NCI-H1436 treated with DMSO at 0.1 percent for 48 hours (cell line): ENCODE results near the gene PIGQ.

Source experiments
- DNase-seq: peaks from one replicate; lab custom pipeline; 2025; lab: John Stamatoyannopoulos, UW

Gene PIGQ

DNA sequence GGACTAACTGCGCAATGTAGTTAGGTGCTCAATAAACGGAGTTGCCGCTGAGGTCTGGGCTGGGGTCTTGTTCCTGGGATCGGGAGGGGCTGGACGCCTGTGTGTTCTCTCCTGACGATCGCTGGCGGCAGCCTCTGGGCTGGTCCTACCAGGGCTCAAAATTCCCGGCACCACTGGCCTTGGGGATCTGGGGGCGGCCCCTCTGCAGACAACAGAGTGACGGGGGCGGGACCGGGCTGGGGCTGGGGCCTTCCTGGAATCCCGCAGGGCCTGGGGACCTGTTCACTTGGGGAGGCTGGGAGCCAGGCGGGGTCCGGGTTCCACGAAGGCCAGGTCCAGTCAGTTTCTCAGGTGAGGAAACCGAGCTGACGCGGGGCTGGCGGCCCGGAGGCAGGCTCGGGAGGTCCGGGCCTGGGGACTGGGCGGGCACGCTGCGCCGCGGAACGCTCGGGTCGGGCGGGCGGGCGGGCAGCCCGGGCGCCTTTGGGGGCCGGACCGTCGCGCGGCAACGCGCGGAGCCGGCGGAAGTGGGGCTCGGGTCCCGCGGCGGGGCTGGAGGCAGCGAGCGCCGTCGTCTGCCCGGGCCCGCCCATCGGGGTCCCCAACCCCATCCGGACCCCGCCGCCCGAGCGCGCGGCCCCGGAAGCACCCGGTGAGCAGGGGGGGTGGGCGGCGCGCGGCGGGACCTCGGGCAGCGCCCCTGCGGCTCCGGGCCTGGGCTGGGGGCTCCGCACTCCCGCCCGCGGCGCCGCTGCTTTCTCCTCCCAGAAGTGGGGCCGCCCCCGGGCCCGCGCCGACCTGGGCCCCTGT, at the start of gene PIGQ:
TSS of gene PIGQ (plus strand) at position 524 of the 810 bp plus-strand sequence. CDS start 4,107 bp downstream, outside the sequence.
- no peak for DNase-seq

DNA sequence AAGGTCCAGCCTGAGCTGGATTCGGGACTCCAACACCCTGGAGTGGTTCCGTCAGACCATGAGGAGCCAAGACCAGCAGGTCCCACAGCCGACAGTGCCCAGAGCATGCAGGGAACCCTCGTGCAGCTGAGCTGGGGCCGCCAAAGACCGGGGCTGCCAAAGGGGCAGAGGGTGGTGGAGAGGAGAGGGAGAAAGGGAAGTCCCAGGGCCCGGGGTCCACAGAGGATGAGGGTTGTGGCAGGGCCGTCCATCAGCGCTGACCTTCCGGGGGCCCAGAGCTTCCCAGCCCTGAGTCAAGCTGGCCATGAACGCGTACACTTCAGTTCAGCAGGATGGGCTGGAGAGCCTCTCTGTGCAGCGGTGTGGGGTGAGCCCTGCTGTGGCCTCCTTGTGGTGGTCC, 48.9 kb upstream of the PIGQ start:
- DNase-seq: no peak

DNA sequence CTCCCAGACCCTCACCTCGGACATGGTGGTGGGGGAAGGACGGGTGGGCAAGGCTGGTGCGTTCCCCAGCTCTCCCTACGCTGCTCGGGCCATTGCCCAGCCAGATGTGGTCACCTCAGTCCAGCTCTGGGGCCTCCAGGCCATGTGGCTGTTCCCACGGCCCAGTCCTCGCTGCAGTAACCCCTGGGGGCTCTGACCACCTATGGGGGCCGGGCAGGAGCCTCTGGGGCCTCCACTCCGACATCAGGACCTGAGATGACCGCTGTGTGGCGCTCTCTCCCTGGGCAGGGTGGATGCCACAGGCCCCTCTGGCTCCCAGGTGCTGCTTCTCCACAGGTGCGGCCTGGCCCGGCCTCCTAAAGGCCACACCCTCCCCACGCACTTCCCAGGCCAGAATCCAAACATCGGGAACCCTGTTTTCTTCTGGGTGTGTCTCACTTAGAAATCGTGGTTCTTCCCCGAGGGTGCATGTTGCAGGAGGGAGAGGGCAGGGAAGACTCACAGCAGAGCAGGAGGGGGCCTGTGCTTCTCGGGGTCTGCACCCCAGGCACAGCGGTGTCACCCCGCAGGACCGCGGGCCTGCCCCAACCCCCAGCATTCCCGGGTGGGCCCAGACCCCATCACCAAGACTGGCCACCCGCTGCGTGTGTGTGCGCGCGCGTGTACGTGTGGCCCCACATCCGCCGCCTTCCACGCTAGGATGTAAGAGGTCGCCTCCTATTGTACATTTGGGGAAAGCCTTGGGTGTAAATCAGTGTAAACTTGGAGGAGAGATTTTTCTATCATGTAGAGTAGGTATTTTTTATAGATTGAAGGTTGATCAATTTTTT, 48.2 kb upstream of the PIGQ start:
- no peak for DNase-seq

DNA sequence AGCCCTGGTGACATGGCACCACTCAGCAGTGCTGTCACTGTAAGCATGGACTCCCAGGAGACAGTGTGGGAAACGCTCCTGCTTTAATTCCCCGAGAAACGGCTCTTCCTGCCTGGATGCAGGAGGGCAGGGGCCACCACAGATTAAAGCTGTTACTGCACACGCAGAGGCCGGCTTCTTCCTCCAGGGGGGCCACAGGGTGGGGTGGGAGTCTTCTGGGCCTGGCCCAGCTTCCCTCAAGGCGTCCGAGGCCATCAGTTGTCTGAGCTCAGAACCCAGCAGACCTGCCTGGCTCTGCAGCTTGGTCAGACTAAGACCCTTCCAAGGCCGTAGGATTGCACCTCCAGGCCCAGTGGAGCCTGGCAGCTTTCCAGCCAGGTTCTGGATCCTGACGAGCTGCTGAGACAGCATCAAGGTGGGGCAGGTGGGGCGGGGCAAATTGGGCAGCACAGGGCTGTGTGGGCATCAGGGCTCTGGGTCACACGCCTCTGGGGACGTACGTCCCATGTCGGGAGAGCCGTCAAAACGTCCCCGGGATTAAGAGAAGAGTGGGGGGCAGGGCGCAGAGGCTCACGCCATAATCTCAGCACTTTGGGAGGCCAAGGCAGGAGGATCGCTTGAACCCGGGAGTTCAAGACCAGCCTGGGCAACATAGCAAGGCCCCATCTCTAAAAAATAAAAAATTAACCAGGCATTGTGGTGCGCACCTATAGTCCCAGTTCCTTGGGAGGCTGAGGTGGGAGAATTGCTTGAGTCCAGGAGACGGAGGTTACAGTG, 47.3 kb upstream of the PIGQ start:
- DNase-seq: no peak

DNA sequence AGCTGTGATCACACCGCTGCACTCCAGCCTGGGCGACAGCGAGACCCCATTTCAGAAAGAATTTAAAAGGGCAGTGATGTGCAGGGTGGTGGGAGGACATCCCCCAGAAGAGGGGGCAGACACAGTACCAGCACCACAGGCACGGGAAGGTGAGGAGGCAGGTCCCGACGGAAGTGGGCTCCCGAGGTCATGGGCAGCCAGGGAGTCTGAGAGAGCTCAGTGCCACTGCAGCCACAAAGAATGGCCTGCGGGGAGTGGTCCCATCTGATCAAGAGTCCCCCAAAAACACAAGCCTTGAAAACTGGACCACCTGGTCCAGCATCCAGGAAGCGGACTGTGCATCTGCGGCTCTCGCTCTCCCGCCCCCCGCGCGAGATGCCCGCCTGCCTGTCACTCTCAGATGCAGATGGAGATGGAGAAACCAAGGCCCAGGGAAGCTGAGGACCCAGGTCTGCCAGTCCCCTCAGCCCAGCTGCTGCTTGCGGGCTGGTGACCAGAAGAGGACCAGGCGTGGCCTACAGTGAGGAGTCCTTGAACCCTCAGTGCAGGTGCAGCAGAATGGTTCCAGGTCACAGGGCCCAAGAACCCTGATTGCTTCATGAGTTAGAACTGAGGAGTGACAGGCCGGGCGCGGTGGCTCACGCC, 46.5 kb upstream of the PIGQ start:
- DNase-seq: no peak

DNA sequence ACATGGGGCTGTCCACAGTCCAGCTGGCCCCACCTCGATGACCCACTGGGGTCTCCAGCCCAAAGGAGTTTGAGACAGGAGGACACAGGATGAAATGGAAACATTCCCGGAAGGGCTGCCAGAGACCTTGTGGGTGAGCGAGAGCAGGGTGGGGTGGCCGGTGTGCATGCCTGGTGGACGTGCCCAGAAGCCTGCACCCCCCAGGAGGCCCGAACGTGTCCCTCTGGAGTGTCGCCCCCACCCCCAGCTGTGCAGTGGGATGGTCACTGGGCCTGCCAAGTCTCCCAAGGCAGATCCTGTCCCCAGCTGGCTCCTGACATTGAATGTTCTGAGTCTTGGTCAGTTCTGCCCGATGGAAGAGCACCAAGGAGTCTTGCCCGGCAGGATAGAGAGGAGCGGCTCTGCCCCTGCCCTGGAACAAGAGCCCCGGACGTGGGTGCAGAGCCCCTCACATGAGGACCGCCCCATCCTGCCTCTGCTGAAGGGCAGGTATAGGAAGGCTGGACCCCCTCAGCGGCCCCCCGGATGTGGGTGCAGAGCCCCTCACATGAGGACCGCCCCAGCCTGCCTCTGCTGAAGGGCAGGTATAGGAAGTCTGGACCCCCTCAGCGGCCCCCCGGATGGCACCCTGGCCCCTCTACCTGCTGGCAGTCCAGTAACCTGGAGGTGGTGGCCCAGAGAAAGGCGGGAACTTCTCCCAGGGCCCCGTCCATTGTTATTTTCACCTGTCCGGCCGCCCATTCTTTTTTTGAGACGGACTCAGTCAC, 45.3 kb upstream of the PIGQ start:
- no peak for DNase-seq

DNA sequence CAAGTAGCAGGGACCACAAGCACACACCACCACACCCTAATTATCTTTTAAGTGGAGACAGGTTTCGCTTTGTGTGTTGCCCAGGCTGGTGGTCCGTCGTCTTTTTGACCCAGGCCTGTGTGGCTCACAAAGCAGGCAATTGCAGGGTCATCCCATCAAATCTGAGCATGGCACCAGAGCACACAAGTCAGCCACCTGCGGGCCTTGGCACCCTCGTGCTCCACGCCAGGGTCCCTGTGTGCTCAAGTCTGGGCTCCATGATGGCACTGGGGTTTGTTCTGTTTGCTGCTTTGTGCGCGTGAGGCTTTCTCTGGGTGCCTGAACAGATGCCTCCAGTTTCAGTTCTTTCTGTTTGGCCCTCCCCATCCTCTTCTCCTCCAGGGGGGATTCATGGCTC, 44.6 kb upstream of the PIGQ start:
- no peak for DNase-seq

DNA sequence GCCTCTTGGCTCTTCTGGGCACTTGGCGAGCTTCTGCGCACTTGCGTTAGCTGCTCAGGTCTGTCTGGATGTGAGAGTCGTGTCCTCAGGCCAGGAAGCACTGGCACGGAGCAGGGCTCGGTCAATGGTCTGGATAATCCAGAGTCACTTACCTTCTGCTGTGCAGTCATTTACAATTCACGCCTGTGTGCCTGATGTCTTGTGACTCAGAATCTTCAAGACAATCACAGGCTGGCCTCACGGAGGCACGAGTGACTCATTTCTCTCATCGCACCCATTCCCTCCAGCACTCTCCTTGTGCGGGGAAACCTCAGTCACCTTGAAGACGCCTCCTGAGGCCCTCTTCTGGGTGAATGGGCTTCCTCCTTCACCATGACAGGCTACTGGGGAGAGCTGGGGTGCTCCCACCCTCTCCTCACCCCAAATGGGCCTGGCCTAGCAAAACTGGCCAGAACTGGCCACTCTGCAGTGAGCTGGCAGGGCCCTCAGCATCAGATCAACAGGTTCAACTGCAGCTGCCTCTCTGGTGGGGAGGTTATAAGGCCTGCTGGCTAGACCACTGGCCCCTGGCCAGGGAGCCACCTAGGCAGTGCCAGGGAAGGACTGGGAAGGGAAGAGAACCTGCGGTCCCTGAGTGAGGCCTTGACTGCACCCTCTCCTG, 44.1 kb upstream of the PIGQ start:
- DNase-seq: no peak

DNA sequence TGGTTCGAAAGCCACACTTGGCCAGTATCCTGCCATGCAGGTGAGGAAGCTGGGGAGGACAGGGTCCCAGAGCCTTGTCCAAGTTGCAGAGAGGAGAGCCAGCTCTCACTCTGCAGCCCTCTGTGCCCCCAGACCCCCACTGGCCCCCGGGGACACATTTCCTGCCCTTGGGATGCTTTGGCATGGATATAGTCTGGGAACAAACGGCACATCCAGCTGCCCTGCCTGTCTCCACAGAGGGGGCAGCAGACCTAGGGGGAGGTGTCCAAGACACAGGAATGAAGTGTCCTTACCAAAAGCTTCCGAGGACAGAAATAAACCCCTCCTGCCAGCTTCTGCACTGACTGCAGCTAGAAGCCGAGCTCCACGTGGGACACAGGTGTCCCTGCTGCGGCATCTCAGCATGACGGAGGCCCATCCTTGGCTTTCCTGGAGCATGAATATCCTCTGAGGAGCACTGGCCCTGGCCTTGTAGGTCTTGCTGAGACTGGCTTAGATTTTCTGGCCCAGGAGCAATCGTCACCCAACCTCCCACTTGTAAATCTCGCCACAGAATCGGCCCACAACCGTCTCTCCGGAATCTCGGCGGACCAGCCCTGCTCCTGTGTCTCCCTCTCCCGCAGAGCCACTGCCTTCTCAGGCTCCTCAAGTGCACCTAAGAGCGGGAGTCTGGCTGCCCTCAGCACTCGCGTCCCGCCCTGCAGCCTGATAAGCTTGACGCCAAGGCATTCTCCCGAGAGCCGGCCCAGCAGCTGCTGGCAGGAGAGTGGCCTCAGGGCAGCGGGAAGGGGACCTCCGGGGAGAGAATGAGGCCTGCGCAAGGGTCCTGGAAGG, 43.4 kb upstream of the PIGQ start:
- no peak for DNase-seq

DNA sequence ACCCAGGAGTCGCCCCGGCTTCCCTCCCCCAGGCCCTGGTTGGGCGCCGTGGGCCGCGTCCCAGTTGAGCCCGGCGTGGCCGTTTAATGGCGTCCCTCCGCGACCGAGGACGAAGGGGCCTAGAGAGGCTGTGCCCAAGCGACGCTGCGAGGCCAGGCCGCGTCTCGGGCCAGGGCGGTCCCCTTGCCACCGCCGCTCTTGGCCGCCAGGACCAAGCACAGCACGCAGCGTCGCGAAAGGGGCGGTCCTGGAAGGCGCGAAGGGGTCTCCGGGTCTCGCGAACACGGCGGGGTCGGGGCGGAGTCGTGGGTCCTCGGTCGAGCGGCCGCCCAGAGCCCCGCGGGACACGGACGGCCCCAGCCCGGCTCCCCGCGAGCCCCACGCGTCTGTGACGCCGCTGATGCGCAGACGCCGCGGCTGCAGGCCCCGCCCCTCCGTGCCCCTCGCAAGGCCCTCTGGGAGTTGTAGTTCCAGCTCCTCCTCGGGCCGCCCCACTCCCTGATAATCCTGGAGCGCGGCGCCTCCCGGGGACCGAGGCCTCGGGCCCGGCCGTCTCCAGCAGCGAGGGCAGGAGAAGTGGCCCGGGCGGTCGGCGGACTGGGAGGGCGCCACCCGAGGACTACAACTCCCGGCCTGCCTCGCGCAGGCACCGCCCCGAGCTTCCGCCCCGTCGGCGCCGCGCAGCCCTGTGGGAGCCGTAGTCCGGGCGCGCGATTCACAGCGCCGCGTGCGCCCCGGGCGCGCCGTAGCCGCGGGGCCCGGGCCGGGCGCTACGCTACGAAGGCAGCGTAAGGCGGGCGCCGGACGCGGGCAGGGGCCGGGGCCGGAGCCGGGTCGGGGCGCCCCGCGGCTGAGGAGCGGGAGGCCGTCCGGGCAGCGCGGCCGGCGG, 42.5 kb upstream of the PIGQ start, which contains the start of gene CAPN15:
TSS of gene CAPN15 (plus strand) at position 698 of the 889 bp plus-strand sequence. CDS start 19,127 bp downstream, outside the sequence.
- DNase-seq: peak; percentile 56

DNA sequence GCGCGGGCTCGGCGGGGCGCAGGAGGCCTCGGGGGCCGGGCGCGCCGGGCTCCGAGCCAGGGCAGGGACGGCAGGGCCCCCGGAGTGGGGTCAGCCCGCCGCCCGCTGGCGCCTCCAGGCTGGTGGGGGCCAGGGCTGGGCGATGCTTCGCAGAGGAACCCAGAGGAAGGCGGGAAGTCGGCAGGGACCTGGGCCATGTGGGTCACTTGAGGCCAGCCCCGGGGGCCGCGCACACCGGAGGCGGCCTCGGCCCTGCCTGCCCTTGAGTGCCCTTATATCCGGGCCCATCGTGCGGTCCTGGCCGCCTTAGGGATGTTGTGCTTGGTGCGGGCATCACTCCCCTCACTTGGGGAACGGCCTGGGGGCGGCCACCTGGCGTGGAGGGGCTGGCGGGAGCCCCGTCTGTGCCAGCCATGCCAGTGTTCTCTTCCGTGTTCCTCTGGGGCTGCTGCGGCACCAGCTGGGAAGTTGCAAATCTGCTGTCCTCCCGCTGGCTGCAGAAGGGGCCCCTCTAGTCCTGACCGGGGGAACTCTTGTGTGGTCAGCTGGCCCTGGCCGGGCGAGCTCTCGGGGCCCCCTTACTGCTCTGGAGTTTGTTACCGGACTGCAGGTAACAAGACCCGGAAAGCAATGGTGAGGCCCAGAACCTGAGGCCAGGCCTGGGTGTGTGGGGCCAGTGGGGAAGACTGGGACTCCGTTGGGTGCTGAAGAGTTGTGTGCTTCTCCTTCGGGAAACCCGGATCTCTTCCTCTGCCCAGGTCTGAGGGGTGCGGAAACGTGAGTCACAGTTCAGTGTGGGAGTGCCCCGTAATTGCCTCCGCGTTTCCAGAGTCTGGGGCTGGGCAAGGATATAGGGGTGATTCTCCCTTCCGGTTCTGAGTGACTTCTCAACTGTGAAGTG, 41.4 kb upstream of the PIGQ start:
- no peak for DNase-seq

DNA sequence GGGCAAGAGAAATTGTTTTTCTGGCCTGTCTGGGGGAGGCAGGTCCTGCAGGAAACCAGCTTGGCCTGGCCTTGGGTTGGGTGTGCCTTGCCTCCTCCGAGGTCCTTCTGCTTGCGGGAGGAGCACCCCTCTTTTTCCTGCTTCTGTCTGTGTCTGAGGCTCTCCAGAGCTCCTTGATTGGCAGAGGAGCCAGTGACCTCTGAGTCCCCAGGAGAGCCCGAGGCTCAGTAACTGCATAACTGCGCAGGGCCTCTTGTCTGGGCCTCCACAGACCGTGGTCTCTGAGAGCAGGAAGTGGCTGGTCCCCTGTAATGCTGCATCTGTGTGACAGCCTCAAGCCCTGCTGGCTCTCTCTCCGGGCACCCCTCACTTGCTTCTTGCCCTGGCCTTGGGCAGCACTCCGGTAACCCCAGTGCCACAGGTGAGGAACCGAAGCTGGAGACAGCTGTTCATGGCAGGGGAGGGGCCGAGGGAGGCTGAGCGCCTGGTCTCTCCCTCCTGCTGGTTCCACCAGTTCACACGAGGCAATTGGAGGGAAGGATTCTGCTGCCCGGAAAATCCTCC, 40.7 kb upstream of the PIGQ start:
- no peak for DNase-seq

DNA sequence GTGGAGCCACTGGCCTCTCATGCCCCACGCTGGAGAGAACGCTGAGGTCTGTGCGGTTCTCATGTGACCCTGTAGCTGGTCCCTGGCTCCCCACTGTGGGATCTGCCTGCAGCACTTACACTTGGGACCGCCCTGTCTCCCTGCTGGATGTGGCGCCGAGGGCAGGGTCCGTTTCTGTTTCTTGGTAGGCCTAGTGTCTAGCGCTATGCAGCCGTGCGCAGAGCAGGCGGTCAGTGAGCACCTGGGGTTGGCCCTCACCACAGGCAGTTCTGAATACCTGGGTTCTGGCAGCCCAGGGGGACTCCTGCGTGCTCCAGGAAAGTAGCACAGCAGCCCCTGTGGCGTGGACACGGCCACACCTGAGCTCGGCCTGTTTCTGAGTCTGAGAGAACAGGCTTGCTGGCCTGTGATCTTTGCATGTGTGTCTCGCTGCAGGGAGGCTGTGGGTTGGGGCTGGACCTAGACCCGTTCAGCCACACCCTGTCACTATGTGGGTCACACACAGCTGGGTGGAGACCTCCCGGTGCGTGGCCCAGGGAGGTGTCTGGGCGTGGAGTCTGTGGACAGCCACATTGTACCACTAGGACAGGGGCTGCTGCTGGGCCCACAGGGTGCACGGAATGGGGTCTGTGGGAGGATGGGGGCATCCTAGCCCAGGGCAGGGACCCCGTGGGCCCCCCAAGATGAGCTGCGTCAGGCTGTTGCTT, 39.5 kb upstream of the PIGQ start:
- no peak for DNase-seq

DNA sequence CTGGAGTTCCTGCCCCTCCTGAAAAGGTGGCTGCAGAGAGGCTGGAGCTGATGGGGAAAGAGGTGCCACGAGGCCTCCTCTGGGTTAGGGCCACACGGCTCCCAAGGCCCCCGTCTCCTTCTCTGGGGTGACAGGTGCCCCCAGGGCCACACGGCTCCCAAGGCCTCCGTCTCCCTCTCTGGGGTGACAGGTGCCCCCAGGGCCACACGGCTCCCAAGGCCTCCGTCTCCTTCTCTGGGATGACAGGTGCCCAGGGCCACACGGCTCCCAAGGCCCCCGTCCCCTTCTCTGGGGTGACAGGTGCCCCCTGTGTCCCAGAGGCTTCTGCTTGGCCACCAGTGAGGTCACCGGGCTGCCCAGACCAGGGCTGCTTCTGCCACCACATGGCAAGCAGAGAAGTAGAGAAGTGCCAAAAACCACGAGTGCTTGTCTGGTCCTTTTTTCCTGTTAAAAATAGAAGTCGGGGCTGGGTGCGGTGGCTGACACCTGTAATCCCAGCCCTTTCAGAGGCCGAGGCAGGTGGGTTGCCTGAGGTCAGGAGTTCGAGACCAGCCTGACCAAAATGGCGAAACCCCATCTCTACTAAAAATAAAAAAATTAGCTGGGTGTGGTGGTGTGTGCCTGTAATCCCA, 38.2 kb upstream of the PIGQ start:
- DNase-seq: no peak

DNA sequence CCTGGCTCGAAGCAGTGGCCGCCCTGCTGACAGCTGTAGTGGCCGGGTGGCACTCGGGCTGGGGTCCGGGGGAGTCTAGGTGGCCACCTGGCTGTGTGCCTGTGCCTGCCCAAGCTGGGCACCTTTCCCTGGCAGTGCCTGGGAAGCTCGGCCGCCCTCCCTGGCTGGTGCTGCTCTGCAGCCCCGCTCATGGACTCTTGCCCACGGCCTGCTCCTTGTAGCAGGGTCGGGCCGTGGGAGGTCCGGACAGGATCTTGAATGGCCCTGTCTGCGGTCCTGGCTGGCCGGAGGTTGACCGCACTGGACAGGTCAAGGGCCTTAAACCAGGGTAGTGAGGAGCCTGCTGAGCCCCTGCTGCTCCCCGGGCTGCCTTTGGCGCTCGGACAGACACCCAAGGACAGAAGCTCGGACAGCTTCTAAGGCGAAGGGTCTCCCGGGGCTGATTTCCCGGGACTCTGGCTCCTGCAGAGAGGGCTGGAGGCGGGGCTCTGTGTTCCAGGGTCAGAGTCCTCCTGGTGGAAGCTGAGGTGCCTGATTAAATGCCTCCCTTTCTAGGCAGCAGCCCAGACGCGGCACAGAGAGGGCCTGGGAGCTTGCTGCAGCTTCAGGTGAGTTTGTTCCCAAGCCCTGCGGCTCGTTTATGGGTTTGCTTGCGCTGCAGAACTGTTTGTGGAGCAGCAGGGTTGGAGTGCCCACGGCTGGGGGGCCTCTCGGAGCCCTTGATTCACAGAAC, 36.2 kb upstream of the PIGQ start:
- no peak for DNase-seq
